Suprapubic skin (tissue), 4 donors: ENCODE data around the gene RIPOR3. TPM values are rescaled to one million over a fixed set of nuclear protein-coding genes. Genes with fewer than 3 reads are reported as not detected.

Experiments
- DNase-seq, 2 donors: peaks; one replicate each; pipeline ENCODE4 v3.0.0-alpha.2; 2019; ENCODE audit warnings: low spot score in 2 of 2
- H3K27ac ChIP-seq: fragments of 200-600 bp; sonication (generic); one replicate; pipeline ENCODE4 v1.5.1; 2019
- H3K27me3 ChIP-seq: fragments of 200-600 bp; sonication (generic); one replicate; pipeline ENCODE4 v1.5.1; 2019
- H3K36me3 ChIP-seq: fragments of 200-600 bp; sonication (generic); one replicate; pipeline ENCODE4 v1.5.1; 2019
- H3K4me1 ChIP-seq: fragments of 200-600 bp; sonication (generic); one replicate; pipeline ENCODE4 v1.5.1; 2019
- H3K4me3 ChIP-seq: fragments of 200-600 bp; sonication (generic); one replicate; pipeline ENCODE4 v1.5.1; 2019; ENCODE audit warnings: mild to moderate bottlenecking
- H3K9me3 ChIP-seq: fragments of 200-600 bp; sonication (generic); one replicate; pipeline ENCODE4 v1.5.1; 2019
- CTCF ChIP-seq, 2 donors: fragments of 200-600 bp in 1 of 2; fragments of 450-650 bp in 1 of 2; sonication (generic) in 1 of 2; IDR thresholded peaks; one replicate each; pipeline ENCODE4 v1.5.1; 2016 to 2019; ENCODE audit warnings: antibody characterized with exemption in 2 of 2, mild to moderate bottlenecking in 1 of 2, moderate library complexity in 1 of 2
- EP300 ChIP-seq: sonication (generic); formaldehyde crosslinking; IDR thresholded peaks from one replicate; pipeline ENCODE4 v1.6.1; 2017; ENCODE audit warnings: antibody characterized with exemption
- POLR2A ChIP-seq, 2 donors: fragments of 450-650 bp; IDR thresholded peaks; one replicate each; pipeline ENCODE4 v1.6.1; 2017; ENCODE audit warnings: antibody characterized with exemption in 2 of 2, mild to moderate bottlenecking in 2 of 2, moderate library complexity in 2 of 2
- POLR2AphosphoS5 ChIP-seq, 3 donors: sonication (generic); formaldehyde crosslinking; IDR thresholded peaks; one replicate each; pipeline ENCODE4 v1.6.1; 2017; ENCODE audit warnings: antibody characterized with exemption in 3 of 3
- WGBS: methylation state at CpG from one replicate; pipeline ENCODE4 v1.1.5; 2018; 5-methylcytosine and 5-hydroxymethylcytosine counted together
- total RNA-seq, 4 donors: library from RNA; depleted of rRNA; stranded (reverse); fragments of >200 nt; gene quantifications; one replicate each; pipeline ENCODE4 v1.1.0, GENCODE V29; 2016

The RIPOR3 gene
- total RNA-seq, 4 donors from 2014 or later = 3.3 to 10.1 (median 5.3) TPM

GRCh38 chr20:50582591-50583234 is 108.6 kb downstream of the RIPOR3 start:
- Histone ChIP-seq H3K27me3 (no peaks in the 10 kb centered on the region), H3K36me3 (peaks cover 91% of the 10 kb centered on the region), H3K9me3 (no peaks in the 10 kb centered on the region), H3K4me3 (no peak overlapping the region), H3K4me1 (peaks cover 10% of the 10 kb centered on the region), H3K27ac (no peak overlapping the region)
- DNase-seq = no peak
- 85% methylated on average over 26 of the region's 26 CpGs for WGBS
- TF ChIP-seq POLR2A (IDR thresholded peaks at IDR 0.05) = no peak
- no peak for TF ChIP-seq CTCF (IDR thresholded peaks at IDR 0.05)
- TF ChIP-seq POLR2AphosphoS5 (IDR thresholded peaks at IDR 0.05) = no peak
- TF ChIP-seq EP300 = no peak

- peaks cover 89% of the 10 kb centered on the region for H3K36me3 ChIP-seq
Measured at GRCh38 chr20:50582092-50582491, 109.2 kb downstream of the RIPOR3 start.

GRCh38 chr20:50580842-50581544 is 110.3 kb downstream of the RIPOR3 start:
- no peaks in the 10 kb centered on the region for H3K27me3 ChIP-seq
- H3K4me3 ChIP-seq = no peak overlapping the region
- TF ChIP-seq EP300 (no peak), CTCF (IDR thresholded peaks at IDR 0.05) (no peak), POLR2A (IDR thresholded peaks at IDR 0.05) (no peak), POLR2AphosphoS5 (IDR thresholded peaks at IDR 0.05) (no peak)
- peaks cover 80% of the 10 kb centered on the region for H3K36me3 ChIP-seq
- H3K4me1 ChIP-seq = peaks cover 6% of the 10 kb centered on the region
- DNase-seq = no peak
- H3K9me3 ChIP-seq = no peaks in the 10 kb centered on the region
- 90% methylated on average over 19 of the region's 21 CpGs for WGBS
- no peak overlapping the region for H3K27ac ChIP-seq

More at GRCh38 chr20:50582092-50582491, 109.2 kb downstream of the RIPOR3 start:
- no peak overlapping the region for H3K4me3 ChIP-seq
- no peaks in the 10 kb centered on the region for H3K9me3 ChIP-seq
- H3K4me1 ChIP-seq = peaks cover 9% of the 10 kb centered on the region
- H3K27ac ChIP-seq = no peak overlapping the region
- DNase-seq = no peak
- TF ChIP-seq POLR2AphosphoS5 (IDR thresholded peaks at IDR 0.05) = no peak
- no peak for TF ChIP-seq EP300
- TF ChIP-seq POLR2A (IDR thresholded peaks at IDR 0.05) = no peak
- no peak for TF ChIP-seq CTCF (IDR thresholded peaks at IDR 0.05)
- H3K27me3 ChIP-seq = no peaks in the 10 kb centered on the region
- 72% methylated on average over 6 of the region's 6 CpGs for WGBS

GRCh38 chr20:50580016-50580747 is 111.2 kb downstream of the RIPOR3 start:
- H3K36me3 ChIP-seq = peaks cover 77% of the 10 kb centered on the region
- no peaks in the 10 kb centered on the region for H3K9me3 ChIP-seq
- no peak for TF ChIP-seq EP300
- TF ChIP-seq POLR2AphosphoS5 (IDR thresholded peaks at IDR 0.05) = no peak
- TF ChIP-seq POLR2A (IDR thresholded peaks at IDR 0.05) = no peak
- peak; percentile 64 to 77 for TF ChIP-seq CTCF (IDR thresholded peaks at IDR 0.05)
- peak in 1 of 2 donors; percentile 72 for DNase-seq
- H3K27ac ChIP-seq = no peak overlapping the region
- no peak overlapping the region for H3K4me3 ChIP-seq
- H3K4me1 ChIP-seq = peaks cover 11% of the 10 kb centered on the region
- H3K27me3 ChIP-seq = no peaks in the 10 kb centered on the region
- WGBS = 59% methylated on average over 8 of the region's 17 CpGs

GRCh38 chr20:50579511-50579910 is 111.8 kb downstream of the RIPOR3 start:
- Histone ChIP-seq H3K36me3 (peaks cover 80% of the 10 kb centered on the region), H3K4me1 (peaks cover 11% of the 10 kb centered on the region), H3K27ac (no peak overlapping the region), H3K4me3 (no peak overlapping the region), H3K9me3 (no peaks in the 10 kb centered on the region), H3K27me3 (no peaks in the 10 kb centered on the region)
- TF ChIP-seq EP300 (no peak), POLR2A (IDR thresholded peaks at IDR 0.05) (no peak), POLR2AphosphoS5 (IDR thresholded peaks at IDR 0.05) (no peak), CTCF (IDR thresholded peaks at IDR 0.05) (no peak)
- peak in 1 of 2 donors; percentile 46 for DNase-seq
- WGBS = 86% methylated on average over 10 of the region's 10 CpGs
